K562 treated with DMSO at 1 percent for 12 hours (cell line): Measurements from ENCODE around the gene CDK5RAP2. TPM values are rescaled to one million over a fixed set of nuclear protein-coding genes. Genes with fewer than 3 reads are reported as not detected.

Experiments
- total RNA-seq: library from RNA; unstranded; fragments of 300-600 nt; gene quantifications from 2 replicates; pipeline ENCODE4 v1.2.3, GENCODE V29; 2022; ENCODE audit not compliant: insufficient read depth

Gene CDK5RAP2
- 36.4 and 71.4 TPM in 2 replicates for total RNA-seq

GRCh38 chr9:120580051-120580896 lies at the start of gene CDK5RAP2:
Gene CDK5RAP2 (minus strand): TSS chr9:120580167. CDS start chr9:120579978, 189 bp downstream.

Other genes starting within 250 kb of the CDK5RAP2 start
- 3.7 and 12.1 TPM in 2 replicates for gene MEGF9, start 134.3 kb upstream of the CDK5RAP2 start, total RNA-seq
- gene FBXW2, start 213.2 kb upstream of the CDK5RAP2 start, total RNA-seq: 4.9 and 28.0 TPM in 2 replicates